AG04450 (cell line): Measurements from ENCODE around the gene SEMA7A. TPM values are rescaled to one million over a fixed set of nuclear protein-coding genes. Genes with fewer than 3 reads are reported as not detected.
A peak's percentile ranks its signal among the peaks of the same experiment; 100 is the strongest.
"Not testable (repeated sequence)": the region's sequence is repeated elsewhere in the genome, so short reads cannot be mapped to it uniquely, and the experiment has no call there.

Experiments used
- CTCF ChIA-PET: fragments of 300-600, 350-600 bp; formaldehyde crosslinking; extraction: SDS; loops from one replicate; lab custom pipeline; 2022; ENCODE audit warnings: antibody characterized with exemption, inconsistent platforms; lab: Charles Lee
- POLR2A ChIA-PET: fragments of 350-600 bp; formaldehyde crosslinking; extraction: SDS; loops from one replicate; lab custom pipeline; 2021; ENCODE audit warnings: antibody characterized with exemption, inconsistent platforms; lab: Yijun Ruan, JAX
- DNase-seq: peaks from one replicate; pipeline ENCODE4 v3.0.0-alpha.2; 2011; ENCODE audit warnings: low read depth, low spot score
- H3K27ac ChIP-seq: one replicate; pipeline ENCODE4 v1.5.1; 2012; ENCODE audit warnings: low read depth, low read length, control low read depth
- H3K27me3 ChIP-seq: one replicate; pipeline ENCODE4 v1.6.0; 2012; ENCODE audit warnings: low read length; ENCODE audit not compliant: control insufficient read depth, insufficient read depth
- H3K4me3 ChIP-seq: 2 replicates; pipeline ENCODE4 v1.5.1; 2011; ENCODE audit warnings: mild to moderate bottlenecking, low read depth, low read length, control low read depth
- H3K9me3 ChIP-seq: 2 replicates; pipeline ENCODE4 v1.5.1; 2012; ENCODE audit warnings: low read length; ENCODE audit not compliant: control insufficient read depth, insufficient read depth
- polyA plus RNA-seq: library from polyadenylated mRNA; depleted of rRNA; stranded (reverse); fragments of >200 nt; gene quantifications from 2 replicates; pipeline ENCODE4 v1.2.3, GENCODE V29; 2011
- TF ChIP-seq, protein P1 (sequence below): IDR thresholded peaks from 2 replicates; pipeline ENCODE4 v1.5.1; 2011; ENCODE audit warnings: low read depth, low read length, control low read depth, inconsistent platforms

Gene SEMA7A
- polyA plus RNA-seq, 1 experiment = 7.5 TPM

DNA sequence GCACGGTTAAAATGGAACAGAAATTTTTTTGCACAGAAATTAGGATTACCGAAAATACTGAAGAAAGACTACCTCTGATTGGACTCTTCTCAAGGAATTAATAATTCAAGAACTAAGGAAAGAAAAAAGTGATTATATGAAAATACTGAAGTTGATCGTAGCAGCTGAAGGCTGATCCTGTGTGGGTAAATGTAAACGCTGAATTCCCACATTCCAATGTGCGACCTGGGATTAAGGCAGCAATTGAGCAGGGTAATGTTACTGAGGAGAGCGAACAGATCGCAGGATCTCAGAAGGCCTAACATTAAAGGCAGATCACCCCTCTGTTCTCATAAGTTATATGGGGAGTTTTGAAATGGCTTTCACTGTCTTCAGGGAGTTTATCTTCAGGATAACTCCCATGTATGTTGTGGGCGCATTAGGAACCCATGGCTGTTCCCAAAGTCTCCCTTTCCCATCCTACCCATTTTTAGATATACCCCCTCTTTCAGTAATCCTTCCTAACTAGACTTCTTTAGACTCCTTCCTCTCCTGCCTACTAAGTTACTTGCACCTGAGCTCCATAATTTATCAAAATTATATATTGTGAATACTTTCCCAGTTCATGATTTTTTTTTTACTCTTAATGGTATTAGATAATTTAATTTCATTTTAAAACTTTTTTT, 28.2 kb upstream of the SEMA7A start:
- TF ChIP-seq, protein P1, sequence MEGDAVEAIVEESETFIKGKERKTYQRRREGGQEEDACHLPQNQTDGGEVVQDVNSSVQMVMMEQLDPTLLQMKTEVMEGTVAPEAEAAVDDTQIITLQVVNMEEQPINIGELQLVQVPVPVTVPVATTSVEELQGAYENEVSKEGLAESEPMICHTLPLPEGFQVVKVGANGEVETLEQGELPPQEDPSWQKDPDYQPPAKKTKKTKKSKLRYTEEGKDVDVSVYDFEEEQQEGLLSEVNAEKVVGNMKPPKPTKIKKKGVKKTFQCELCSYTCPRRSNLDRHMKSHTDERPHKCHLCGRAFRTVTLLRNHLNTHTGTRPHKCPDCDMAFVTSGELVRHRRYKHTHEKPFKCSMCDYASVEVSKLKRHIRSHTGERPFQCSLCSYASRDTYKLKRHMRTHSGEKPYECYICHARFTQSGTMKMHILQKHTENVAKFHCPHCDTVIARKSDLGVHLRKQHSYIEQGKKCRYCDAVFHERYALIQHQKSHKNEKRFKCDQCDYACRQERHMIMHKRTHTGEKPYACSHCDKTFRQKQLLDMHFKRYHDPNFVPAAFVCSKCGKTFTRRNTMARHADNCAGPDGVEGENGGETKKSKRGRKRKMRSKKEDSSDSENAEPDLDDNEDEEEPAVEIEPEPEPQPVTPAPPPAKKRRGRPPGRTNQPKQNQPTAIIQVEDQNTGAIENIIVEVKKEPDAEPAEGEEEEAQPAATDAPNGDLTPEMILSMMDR = no peak
- Histone ChIP-seq H3K4me3 (peak overlapping the region; percentile 79), H3K27me3 (no peaks in the 10 kb centered on the region), H3K27ac (no peak overlapping the region), H3K9me3 (no peaks in the 10 kb centered on the region; the same call in 1 of the 2 replicates)
- ChIA-PET CTCF (interaction anchor here (0.7 to 1.9 kb wide), 3 partner anchors 79 to 89 kb away, joined by 3 to 7 read pairs (median 3); no protein-coding TSS in a partner anchor), POLR2A (interaction anchor here (1.1 to 1.5 kb wide), 3 partner anchors 22 to 94 kb away, joined by 3 to 5 read pairs (median 4); partner anchors contain the start of gene ARID3B)
- DNase-seq = no peak

DNA sequence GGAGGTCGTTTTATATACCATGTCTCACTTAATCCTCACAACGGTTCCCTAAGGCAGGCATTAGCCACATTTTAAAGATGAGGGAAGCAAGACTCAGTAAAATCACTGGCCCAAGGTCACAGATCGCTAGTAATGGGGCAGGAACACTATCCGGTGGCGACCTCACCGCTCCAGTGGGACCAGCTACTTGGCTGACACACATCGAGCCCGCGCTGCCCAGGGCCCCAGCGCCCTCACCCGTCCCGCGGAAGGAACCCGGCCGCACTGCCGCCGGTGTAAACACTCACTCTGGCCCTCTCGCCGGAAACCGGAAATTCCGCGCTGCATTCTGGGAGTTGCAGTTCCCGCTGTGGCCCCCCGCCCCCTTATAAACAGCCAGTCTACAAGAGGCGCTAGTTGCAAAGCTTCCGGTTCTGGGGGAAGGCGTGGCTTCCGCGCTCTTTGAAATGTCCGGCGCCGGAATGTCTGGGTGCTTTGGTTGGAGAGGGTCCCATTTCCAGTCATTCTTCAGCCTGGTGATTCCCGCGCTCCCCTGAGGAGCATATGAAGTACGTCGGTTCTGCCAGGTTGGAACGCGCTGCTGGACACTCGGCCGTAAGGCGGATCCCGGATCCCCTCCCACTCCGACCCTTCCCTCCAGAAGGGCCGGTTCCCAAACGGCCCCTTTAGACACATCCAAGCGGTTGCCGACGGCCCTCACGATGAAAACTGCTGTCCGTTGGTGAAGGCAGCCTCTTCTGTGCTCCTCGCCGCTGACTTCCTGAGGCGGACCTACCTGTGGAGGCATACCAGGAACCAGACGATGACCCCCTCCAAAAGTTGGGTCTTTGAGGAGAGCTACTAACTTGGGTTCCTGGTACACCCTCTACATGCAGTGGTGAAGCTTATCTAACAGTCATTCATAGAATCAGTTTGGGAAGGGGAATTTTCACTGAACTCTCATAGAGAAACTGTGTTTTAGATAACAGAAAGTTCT, 27.4 kb upstream of the SEMA7A start, which contains the start of gene UBL7:
Gene UBL7 (minus strand): TSS at position 290 of the 976 bp plus-strand sequence. CDS start 2,293 bp downstream, outside the sequence.
- Histone ChIP-seq H3K4me3 (peak within 1 kb of the TSS; percentile 79), H3K27ac (peak within 1 kb of the TSS; percentile 57), H3K27me3 (no peaks in the 10 kb centered on the region), H3K9me3 (no peaks in the 10 kb centered on the region; the same call in 1 of the 2 replicates)
- CTCF ChIA-PET = interaction anchor here (1.2 to 1.9 kb wide), 4 partner anchors 78 to 441 kb away, joined by 3 to 7 read pairs (median 4); no protein-coding TSS in a partner anchor
- TF ChIP-seq, protein P1 = peak; percentile 39; the same call in 1 of the 2 replicates
- POLR2A ChIA-PET = interaction anchor here (0.6 to 1.5 kb wide), 11 partner anchors 20 to 358 kb away, joined by 3 to 7 read pairs (median 4); partner anchors contain the start of genes ARID3B and CLK3
- peak; percentile 83 for DNase-seq

DNA sequence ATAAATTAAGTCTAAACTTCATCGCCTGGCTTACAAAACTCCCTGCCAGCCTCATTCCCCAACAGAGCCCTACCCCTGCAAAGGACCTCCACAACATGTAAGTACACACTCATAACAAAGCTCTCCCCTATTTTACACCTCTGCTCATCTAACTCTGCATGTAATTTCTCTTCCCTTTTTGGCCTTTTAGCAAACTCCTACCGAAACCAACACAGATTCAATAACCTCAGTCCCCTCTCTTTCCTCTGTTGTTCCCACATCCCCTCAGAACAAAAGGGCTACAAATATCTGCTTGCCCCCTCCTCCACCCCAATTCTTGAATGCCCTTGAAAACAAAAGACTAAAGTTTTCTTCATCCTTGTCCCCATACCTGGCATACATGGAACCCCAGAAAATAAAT, 26.5 kb upstream of the SEMA7A start:
- TF ChIP-seq, protein P1 = no peak
- Histone ChIP-seq H3K9me3 (no peaks in the 10 kb centered on the region; the same call in 1 of the 2 replicates), H3K4me3 (peak overlapping the region; percentile 79), H3K27ac (no peak overlapping the region), H3K27me3 (no peaks in the 10 kb centered on the region)
- ChIA-PET CTCF (interaction anchor here (1.2 to 1.9 kb wide), 4 partner anchors 78 to 441 kb away, joined by 3 to 7 read pairs (median 4); no protein-coding TSS in a partner anchor), POLR2A (interaction anchor here (1.2 to 1.5 kb wide), 3 partner anchors 80 to 156 kb away, joined by 3 to 6 read pairs (median 4); partner anchors contain the start of genes ARID3B and CLK3)
- no peak for DNase-seq

DNA sequence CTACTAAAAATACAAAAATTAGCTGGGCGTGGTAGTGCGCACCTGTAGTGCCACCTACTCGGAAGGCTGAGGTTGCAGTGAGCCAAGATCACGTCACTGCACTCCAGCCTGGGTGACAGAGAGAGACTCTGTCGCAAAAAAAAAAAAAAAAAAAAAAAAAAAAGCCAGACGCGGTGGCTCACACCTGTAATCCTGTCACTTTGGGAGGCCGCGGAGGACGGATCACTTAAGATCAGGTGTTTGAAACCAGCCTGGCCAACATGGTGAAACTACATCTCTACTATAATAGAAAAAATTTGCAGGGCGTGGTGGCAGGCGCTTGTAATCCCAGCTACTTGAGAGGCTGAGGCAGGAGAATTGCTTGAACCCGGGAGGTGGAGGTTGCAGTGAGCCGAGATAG, 26.0 kb upstream of the SEMA7A start:
- POLR2A ChIA-PET = interaction anchor here (0.7 kb wide), 1 partner anchor 154 kb away, joined by 3 read pairs; no protein-coding TSS in a partner anchor
- H3K27me3 ChIP-seq, H3K4me3 ChIP-seq, H3K27ac ChIP-seq, CTCF ChIA-PET, DNase-seq, H3K9me3 ChIP-seq: not testable (repeated sequence)

DNA sequence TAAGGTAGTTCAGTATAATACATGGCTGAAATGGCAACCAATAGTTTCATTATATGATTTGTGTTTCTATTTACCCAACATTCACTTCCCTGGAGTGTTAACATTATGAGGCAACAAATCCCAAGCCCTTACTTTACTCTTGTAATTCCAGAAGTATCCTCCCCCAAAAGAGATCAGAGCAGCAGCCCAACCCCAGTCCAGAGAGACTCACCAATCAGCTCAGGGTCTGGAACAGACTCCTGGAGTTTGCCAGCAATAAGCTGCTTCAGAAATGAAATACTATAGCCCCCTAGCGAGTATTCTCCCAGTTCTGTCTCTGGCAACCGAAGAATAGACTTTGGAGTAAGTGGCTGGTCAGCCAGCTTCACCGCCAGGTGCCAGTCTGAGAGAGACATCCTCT, 24.7 kb upstream of the SEMA7A start:
- H3K27ac ChIP-seq = no peak overlapping the region
- ChIA-PET POLR2A (no interaction called here), CTCF (no interaction called here)
- no peaks in the 10 kb centered on the region; the same call in 1 of the 2 replicates for H3K9me3 ChIP-seq
- H3K27me3 ChIP-seq = no peaks in the 10 kb centered on the region
- H3K4me3 ChIP-seq = no peak overlapping the region
- TF ChIP-seq, protein P1 = no peak
- no peak for DNase-seq

DNA sequence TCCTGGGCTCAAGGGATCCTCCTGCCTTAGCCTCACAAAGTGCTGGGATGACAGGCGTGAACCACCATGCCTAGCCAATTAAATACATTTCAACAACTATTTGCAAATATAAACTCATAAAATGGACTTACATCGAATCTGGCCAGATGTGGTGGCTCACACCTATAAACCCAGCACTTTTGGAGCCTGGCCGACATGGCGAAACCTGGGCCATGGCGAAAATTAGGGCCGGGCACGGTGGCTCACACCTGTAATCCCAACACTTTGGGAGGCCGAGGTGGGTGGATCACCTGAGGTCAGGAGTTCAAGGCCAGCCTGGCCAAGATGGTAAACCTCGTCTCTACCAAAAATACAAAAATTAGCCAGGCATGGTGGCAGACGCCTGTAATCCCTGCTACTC, 23.3 kb upstream of the SEMA7A start:
- ChIA-PET POLR2A (interaction anchor here (0.7 kb wide), 1 partner anchor 149 kb away, joined by 5 read pairs; no protein-coding TSS in a partner anchor), CTCF (interaction anchor here (0.6 kb wide), 1 partner anchor 77 kb away, joined by 3 read pairs; no protein-coding TSS in a partner anchor)
- DNase-seq, H3K4me3 ChIP-seq, H3K27me3 ChIP-seq, H3K27ac ChIP-seq, H3K9me3 ChIP-seq: not testable (repeated sequence)
